Testis (tissue), 2 donors: ENCODE results near the gene LY6G5C.

Experiments used
- POLR2A ChIP-seq: fragments of 450-650 bp; IDR thresholded peaks from one replicate; pipeline ENCODE4 v1.6.1; 2017; ENCODE audit warnings: antibody characterized with exemption, mild to moderate bottlenecking, moderate library complexity
- TF ChIP-seq, protein P1 (sequence below), 3 experiments: fragments of 450-650 bp in 2 of 3; fragments of 200-600 bp in 1 of 3; sonication (generic) in 1 of 3; IDR thresholded peaks; one replicate each; pipeline ENCODE4 v1.5.1; 2016 to 2019; ENCODE audit warnings: antibody characterized with exemption in 3 of 3, mild to moderate bottlenecking in 2 of 3, moderate library complexity in 1 of 3

DNA sequence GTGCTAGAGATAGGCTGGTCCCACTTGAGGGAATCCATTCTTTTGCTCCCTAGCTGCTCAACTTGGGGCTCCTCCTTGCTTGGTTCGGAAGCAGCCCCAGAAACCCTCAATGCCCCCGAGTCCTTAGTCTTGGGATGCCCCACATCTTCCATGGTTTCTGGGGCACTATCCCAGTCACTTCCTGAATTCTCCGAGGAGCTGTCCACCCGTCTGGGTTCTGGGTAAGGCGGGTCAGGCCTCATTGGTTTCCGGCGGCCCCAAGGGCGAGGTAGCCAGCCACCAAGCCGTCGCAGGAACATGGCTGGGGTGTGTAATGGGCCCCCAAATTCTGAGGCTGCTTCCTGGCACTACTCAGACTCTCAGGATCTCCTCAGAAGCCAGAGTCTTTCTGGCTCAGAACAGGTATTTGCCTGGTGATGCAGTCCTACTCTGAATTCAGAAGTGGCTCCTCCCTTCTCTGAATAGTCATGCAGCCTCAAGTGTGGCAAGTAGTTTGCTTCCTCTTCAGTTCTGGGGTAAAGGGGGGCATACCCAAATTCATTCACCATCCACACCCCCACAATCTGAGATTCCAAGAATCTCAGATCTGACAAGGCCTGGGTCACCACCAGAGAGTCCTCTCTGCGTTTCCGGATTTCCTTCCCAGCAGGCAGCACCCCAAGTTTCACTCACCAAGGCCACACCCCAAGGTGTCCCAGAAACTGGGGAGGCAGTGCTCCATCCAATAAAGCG lies 21.1 kb downstream of the LY6G5C start:
- TF ChIP-seq, protein P1, sequence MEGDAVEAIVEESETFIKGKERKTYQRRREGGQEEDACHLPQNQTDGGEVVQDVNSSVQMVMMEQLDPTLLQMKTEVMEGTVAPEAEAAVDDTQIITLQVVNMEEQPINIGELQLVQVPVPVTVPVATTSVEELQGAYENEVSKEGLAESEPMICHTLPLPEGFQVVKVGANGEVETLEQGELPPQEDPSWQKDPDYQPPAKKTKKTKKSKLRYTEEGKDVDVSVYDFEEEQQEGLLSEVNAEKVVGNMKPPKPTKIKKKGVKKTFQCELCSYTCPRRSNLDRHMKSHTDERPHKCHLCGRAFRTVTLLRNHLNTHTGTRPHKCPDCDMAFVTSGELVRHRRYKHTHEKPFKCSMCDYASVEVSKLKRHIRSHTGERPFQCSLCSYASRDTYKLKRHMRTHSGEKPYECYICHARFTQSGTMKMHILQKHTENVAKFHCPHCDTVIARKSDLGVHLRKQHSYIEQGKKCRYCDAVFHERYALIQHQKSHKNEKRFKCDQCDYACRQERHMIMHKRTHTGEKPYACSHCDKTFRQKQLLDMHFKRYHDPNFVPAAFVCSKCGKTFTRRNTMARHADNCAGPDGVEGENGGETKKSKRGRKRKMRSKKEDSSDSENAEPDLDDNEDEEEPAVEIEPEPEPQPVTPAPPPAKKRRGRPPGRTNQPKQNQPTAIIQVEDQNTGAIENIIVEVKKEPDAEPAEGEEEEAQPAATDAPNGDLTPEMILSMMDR (IDR thresholded peaks at IDR 0.05), result no peak
- no peak for TF ChIP-seq POLR2A
